GM23338 (cell line): ENCODE measurements around the gene PTPN7. TPM values are rescaled to one million over a fixed set of nuclear protein-coding genes. Genes with fewer than 3 reads are reported as not detected.
A peak's percentile ranks its signal among the peaks of the same experiment; 100 is the strongest.

ENCODE experiments used
- ATAC-seq: fragments of 200-7000 bp; cut with Tn5 transposase; 3 replicates; pipeline ENCODE4 v1.9.1; 2020
- DNase-seq: peaks from one replicate; pipeline ENCODE4 v3.0.0-alpha.2; 2015; ENCODE audit warnings: low spot score
- H2AFZ ChIP-seq: fragments of 200-600 bp; sonication (generic); 2 replicates; pipeline ENCODE4 v1.8.0; 2016; ENCODE audit warnings: antibody characterized with exemption, mild to moderate bottlenecking, moderate library complexity
- H3F3A ChIP-seq: fragments of 200-600 bp; sonication (generic); replicated peaks from 2 replicates; pipeline ENCODE4 v1.8.0; 2017; ENCODE audit warnings: antibody characterized with exemption, mixed run types, low read depth
- H3K27ac ChIP-seq: fragments of 200-600 bp; sonication (generic); 2 replicates; pipeline ENCODE4 v1.6.1; 2016; ENCODE audit warnings: low read depth
- H3K27me3 ChIP-seq: fragments of 200-600 bp; sonication (generic); 2 replicates; pipeline ENCODE4 v1.8.0; 2016; ENCODE audit warnings: mild to moderate bottlenecking, mixed run types, moderate library complexity; ENCODE audit not compliant: insufficient read depth
- H3K36me3 ChIP-seq: fragments of 200-600 bp; sonication (generic); 2 replicates; pipeline ENCODE4 v1.8.0; 2016; ENCODE audit warnings: mild to moderate bottlenecking; ENCODE audit not compliant: insufficient read depth
- H3K4me1 ChIP-seq: fragments of 200-600 bp; sonication (generic); 2 replicates; pipeline ENCODE4 v1.8.0; 2016; ENCODE audit warnings: mild to moderate bottlenecking, moderate library complexity; ENCODE audit not compliant: insufficient read depth
- H3K4me2 ChIP-seq: fragments of 200-600 bp; sonication (generic); 2 replicates; pipeline ENCODE4 v1.7.1; 2017; ENCODE audit warnings: mixed run types
- H3K4me3 ChIP-seq: fragments of 200-600 bp; sonication (generic); 2 replicates; pipeline ENCODE4 v1.6.1; 2016; ENCODE audit warnings: mixed run types
- H3K79me2 ChIP-seq: fragments of 200-600 bp; sonication (generic); replicated peaks from 2 replicates; pipeline ENCODE4 v1.8.0; 2017; ENCODE audit warnings: mild to moderate bottlenecking; ENCODE audit not compliant: insufficient read depth
- H3K9me2 ChIP-seq: fragments of 200-600 bp; sonication (generic); 2 replicates; pipeline ENCODE4 v1.8.0; 2017; ENCODE audit not compliant: insufficient read depth
- H4K20me1 ChIP-seq: fragments of 200-600 bp; sonication (generic); replicated peaks from 2 replicates; pipeline ENCODE4 v1.8.0; 2017; ENCODE audit warnings: mild to moderate bottlenecking; ENCODE audit not compliant: insufficient read depth
- H3K27ac Mint-ChIP-seq: 2 replicates; pipeline ENCODE4 v1.8.0; 2020; ENCODE audit warnings: inconsistent platforms, mild to moderate bottlenecking, moderate library complexity, mixed read lengths
- H3K27me3 Mint-ChIP-seq: 3 replicates; pipeline ENCODE4 v1.8.0; 2022; ENCODE audit warnings: low read depth, mild to moderate bottlenecking, moderate library complexity, mixed read lengths, inconsistent platforms; ENCODE audit not compliant: insufficient read depth, poor library complexity
- H3K36me3 Mint-ChIP-seq: 3 replicates; pipeline ENCODE4 v1.8.0; 2021; ENCODE audit warnings: low read depth, mild to moderate bottlenecking, inconsistent platforms, moderate library complexity, mixed read lengths
- H3K4me1 Mint-ChIP-seq: 3 replicates; pipeline ENCODE4 v1.8.0; 2020; ENCODE audit warnings: mild to moderate bottlenecking, inconsistent platforms, mixed read lengths
- H3K4me3 Mint-ChIP-seq: 3 replicates; pipeline ENCODE4 v1.8.0; 2021; ENCODE audit warnings: moderate library complexity, mild to moderate bottlenecking, inconsistent platforms, mixed read lengths
- H3K9me3 Mint-ChIP-seq: 3 replicates; pipeline ENCODE4 v1.8.0; 2020; ENCODE audit warnings: moderate library complexity, mild to moderate bottlenecking, inconsistent platforms, mixed read lengths
- ETS1 ChIP-seq: IDR thresholded peaks from 2 replicates; pipeline ENCODE4 v1.6.1; 2016; ENCODE audit warnings: antibody characterized with exemption
- EZH2 ChIP-seq: fragments of 200-600 bp; sonication (generic); IDR thresholded peaks from one replicate; pipeline ENCODE4 v1.8.0; 2017; ENCODE audit warnings: antibody characterized with exemption, mild to moderate bottlenecking, low read depth; ENCODE audit not compliant: unreplicated experiment
- NANOG ChIP-seq: IDR thresholded peaks from 2 replicates; pipeline ENCODE4 v1.6.1; 2016; ENCODE audit warnings: antibody characterized with exemption, borderline replicate concordance
- POLR2AphosphoS5 ChIP-seq: IDR thresholded peaks from 2 replicates; pipeline ENCODE4 v1.6.1; 2016; ENCODE audit warnings: antibody characterized with exemption, low read depth
- STAT1 ChIP-seq: IDR thresholded peaks from one replicate; pipeline ENCODE4 v1.6.1; 2016; ENCODE audit warnings: antibody characterized with exemption; ENCODE audit not compliant: unreplicated experiment
- ZNF331 ChIP-seq: fragments of 250-450 bp; sonication (Bioruptor Pico); IDR thresholded peaks from 2 replicates; pipeline ENCODE4 v1.5.0; 2020; ENCODE audit warnings: low read depth, mild to moderate bottlenecking, moderate library complexity
- ZNF462 ChIP-seq: fragments of 250-450 bp; sonication (Bioruptor Pico); IDR thresholded peaks from 2 replicates; pipeline ENCODE4 v1.5.0; 2020; ENCODE audit warnings: mild to moderate bottlenecking, moderate library complexity
- polyA plus RNA-seq: library from polyadenylated mRNA; unstranded; fragments of >200 nt; fragmentation: Nextera tagmentation; extraction: Ambion mirVana; gene quantifications from 2 replicates; pipeline ENCODE4 v1.2.1, GENCODE V29; 2016
- total RNA-seq: library from RNA; depleted of rRNA; stranded (reverse); fragments of >200 nt; shearing (Covaris generic); gene quantifications from 2 replicates; pipeline ENCODE4 v1.2.3, GENCODE V29; 2014
- TF ChIP-seq, protein P1 (sequence below): IDR thresholded peaks from one replicate; pipeline ENCODE4 v1.6.1; 2018; ENCODE audit warnings: antibody characterized with exemption; ENCODE audit not compliant: unreplicated experiment

The PTPN7 gene
- total and polyA plus RNA-seq, 2 experiments from 2014 or later: not detected

DNA sequence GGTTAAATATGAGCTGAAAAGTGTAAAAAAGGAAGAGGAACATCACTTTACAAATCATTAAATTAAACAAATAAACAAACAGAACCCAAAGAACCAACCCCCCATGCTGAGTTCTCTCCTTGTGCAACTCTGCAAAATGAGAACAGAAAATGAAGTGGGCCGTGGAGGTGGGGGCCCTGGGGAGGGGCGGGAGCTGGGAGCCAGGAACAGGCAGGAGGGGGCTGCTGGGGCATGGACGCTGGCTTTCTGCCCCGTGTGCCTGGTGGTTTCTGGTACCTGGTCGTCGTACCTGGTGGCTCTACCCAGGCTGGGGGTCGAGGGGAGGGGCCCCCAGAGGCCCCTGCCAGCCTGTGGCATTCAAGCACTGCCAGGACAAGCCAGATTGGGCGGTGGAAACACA lies 26.9 kb downstream of the PTPN7 start (continued):
- TF ChIP-seq, protein P1, sequence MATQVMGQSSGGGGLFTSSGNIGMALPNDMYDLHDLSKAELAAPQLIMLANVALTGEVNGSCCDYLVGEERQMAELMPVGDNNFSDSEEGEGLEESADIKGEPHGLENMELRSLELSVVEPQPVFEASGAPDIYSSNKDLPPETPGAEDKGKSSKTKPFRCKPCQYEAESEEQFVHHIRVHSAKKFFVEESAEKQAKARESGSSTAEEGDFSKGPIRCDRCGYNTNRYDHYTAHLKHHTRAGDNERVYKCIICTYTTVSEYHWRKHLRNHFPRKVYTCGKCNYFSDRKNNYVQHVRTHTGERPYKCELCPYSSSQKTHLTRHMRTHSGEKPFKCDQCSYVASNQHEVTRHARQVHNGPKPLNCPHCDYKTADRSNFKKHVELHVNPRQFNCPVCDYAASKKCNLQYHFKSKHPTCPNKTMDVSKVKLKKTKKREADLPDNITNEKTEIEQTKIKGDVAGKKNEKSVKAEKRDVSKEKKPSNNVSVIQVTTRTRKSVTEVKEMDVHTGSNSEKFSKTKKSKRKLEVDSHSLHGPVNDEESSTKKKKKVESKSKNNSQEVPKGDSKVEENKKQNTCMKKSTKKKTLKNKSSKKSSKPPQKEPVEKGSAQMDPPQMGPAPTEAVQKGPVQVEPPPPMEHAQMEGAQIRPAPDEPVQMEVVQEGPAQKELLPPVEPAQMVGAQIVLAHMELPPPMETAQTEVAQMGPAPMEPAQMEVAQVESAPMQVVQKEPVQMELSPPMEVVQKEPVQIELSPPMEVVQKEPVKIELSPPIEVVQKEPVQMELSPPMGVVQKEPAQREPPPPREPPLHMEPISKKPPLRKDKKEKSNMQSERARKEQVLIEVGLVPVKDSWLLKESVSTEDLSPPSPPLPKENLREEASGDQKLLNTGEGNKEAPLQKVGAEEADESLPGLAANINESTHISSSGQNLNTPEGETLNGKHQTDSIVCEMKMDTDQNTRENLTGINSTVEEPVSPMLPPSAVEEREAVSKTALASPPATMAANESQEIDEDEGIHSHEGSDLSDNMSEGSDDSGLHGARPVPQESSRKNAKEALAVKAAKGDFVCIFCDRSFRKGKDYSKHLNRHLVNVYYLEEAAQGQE: no peak
- TF ChIP-seq STAT1 (no peak), ZNF331 (CRISPR knock-in tag) (no peak), ETS1 (no peak)

- H3K4me3 ChIP-seq: no peak overlapping the region
- no peak overlapping the region for H3K27ac Mint-ChIP-seq
- H3K4me1 Mint-ChIP-seq: peaks cover 16% of the 10 kb centered on the region
- H3K79me2 ChIP-seq: no peaks in the 10 kb centered on the region; the same call in 1 of the 2 replicates
- H3K36me3 Mint-ChIP-seq: peaks cover 32% of the 10 kb centered on the region
- ATAC-seq (peak; percentile 11; the same call in 2 of the 3 replicates), DNase-seq (no peak)
- peaks cover 9% of the 10 kb centered on the region; the same call in 1 of the 2 replicates for H3F3A ChIP-seq
- H3K4me3 Mint-ChIP-seq: no peak overlapping the region
- peak overlapping the region; percentile 59; the same call in 1 of the 2 replicates for H3K27ac ChIP-seq
- H3K4me1 ChIP-seq: peaks cover 4% of the 10 kb centered on the region; the same call in 1 of the 2 replicates
- H3K27me3 Mint-ChIP-seq: peaks cover 6% of the 10 kb centered on the region
- no peak overlapping the region for H3K4me2 ChIP-seq
- H4K20me1 ChIP-seq: no peaks in the 10 kb centered on the region; the same call in 1 of the 2 replicates
- no peaks in the 10 kb centered on the region; the same call in 1 of the 2 replicates for H3K36me3 ChIP-seq
- no peaks in the 10 kb centered on the region for H3K9me2 ChIP-seq
- H3K9me3 Mint-ChIP-seq: no peaks in the 10 kb centered on the region
- H2AFZ ChIP-seq: no peak overlapping the region
- H3K27me3 ChIP-seq: no peaks in the 10 kb centered on the region
- TF ChIP-seq ETS1 (no peak), EZH2 (no peak), ZNF331 (CRISPR knock-in tag) (no peak), NANOG (no peak), ZNF462 (CRISPR knock-in tag) (no peak), POLR2AphosphoS5 (no peak)
- TF ChIP-seq, protein P1: no peak
These were observed 27.4 kb downstream of the PTPN7 start for GRCh38 chr1:202133001-202133400.
